HepG2 (cell line): Measurements from ENCODE around the gene TMC8.

Source experiments
- RAD21 ChIP-seq: fragments of 450-650 bp; formaldehyde crosslinking; IDR thresholded peaks from 2 replicates; pipeline ENCODE4 v1.5.0; 2020; ENCODE audit warnings: mild to moderate bottlenecking
- STAT5B ChIP-seq: sonication (generic); formaldehyde crosslinking; IDR thresholded peaks from 2 replicates; pipeline ENCODE4 v1.4.0; 2020; ENCODE audit warnings: missing genetic modification reagents

DNA sequence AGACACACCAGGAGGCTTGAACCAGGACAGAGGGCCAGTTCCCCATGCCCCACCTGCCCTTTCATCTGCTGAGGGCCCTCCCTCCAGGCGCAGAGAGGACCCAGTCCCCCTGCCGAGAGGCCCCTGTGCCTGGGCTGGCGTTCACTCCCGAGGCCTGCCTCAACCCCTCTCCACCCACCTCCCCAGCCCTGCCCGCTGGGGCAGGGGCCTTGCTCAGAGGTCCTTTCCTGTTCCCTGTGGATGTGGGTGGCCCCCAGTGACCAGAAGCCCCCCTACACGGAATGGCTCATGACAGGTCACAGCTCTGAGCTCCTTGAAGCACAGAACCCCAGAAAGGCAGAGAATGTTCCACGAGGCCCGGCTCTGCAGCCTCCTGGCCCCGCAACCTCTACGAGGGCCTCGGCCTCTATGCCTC lies 8.8 kb upstream of the TMC8 start:
- no peak for TF ChIP-seq RAD21
- no peak for TF ChIP-seq STAT5B (CRISPR knock-in tag)
